MM.1S (cell line): ENCODE data around the gene GLYATL3.

Experiments used
- EZH2 ChIP-seq: fragments of 300-600 bp; sonication (generic); optimal IDR thresholded peaks from 2 replicates; pipeline ENCODE3; 2017; ENCODE audit warnings: low read depth, mild to moderate bottlenecking, antibody characterized with exemption, low read length, mixed read lengths
- TF ChIP-seq, protein P1 (sequence below): fragments of 300-600 bp; sonication (generic); IDR thresholded peaks from 2 replicates; pipeline ENCODE4 v1.5.1; 2016; ENCODE audit warnings: antibody characterized with exemption, low read length, mixed read lengths

DNA sequence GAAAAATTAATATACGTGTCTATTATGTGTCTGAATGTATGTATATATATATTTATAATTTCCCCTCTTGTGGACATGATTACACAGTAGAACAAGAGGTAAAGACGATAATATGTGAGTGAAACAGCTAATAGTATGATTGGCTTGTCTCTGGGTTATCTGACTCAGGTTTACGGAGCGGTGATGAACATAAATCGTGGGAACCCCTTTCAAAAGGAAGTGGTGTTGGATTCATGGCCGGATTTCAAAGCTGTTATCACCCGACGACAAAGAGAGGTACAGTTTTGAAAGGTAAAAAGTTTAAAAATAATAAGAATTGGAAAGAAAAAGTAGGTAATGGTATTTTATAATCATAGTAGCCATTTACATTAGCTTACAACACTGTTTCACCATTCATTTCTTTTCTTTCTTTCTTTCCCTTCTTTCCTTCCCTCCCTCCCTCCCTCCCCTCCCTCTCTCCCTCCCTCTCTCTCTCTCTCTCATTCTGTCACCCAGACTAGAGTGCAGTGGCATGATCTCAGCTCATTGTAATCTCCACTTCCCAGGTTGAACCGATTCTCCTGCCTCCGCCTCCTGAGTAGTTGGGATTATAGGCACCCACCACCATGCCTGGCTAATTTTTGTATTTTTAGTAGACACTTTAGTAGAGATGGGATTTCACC is 15.9 kb downstream of the GLYATL3 start:
- TF ChIP-seq, protein P1, sequence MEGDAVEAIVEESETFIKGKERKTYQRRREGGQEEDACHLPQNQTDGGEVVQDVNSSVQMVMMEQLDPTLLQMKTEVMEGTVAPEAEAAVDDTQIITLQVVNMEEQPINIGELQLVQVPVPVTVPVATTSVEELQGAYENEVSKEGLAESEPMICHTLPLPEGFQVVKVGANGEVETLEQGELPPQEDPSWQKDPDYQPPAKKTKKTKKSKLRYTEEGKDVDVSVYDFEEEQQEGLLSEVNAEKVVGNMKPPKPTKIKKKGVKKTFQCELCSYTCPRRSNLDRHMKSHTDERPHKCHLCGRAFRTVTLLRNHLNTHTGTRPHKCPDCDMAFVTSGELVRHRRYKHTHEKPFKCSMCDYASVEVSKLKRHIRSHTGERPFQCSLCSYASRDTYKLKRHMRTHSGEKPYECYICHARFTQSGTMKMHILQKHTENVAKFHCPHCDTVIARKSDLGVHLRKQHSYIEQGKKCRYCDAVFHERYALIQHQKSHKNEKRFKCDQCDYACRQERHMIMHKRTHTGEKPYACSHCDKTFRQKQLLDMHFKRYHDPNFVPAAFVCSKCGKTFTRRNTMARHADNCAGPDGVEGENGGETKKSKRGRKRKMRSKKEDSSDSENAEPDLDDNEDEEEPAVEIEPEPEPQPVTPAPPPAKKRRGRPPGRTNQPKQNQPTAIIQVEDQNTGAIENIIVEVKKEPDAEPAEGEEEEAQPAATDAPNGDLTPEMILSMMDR: no peak
- no peak for TF ChIP-seq EZH2
